ENCODE data around the gene KRT86.
"Not testable (repeated sequence)": the region's sequence is repeated elsewhere in the genome, so short reads cannot be mapped to it uniquely, and the experiment has no call there.

KRT86 gene

GRCh38 chr12:52338241-52338960 lies 64.0 kb downstream of the KRT86 start:
- no peaks in the 10 kb centered on the region for H3K36me3 Mint-ChIP-seq (ENCODE audit: low read depth)
- H3K27me3 Mint-ChIP-seq (ENCODE audit: low read depth), result peaks cover 18% of the 10 kb centered on the region
- peaks cover 7% of the 10 kb centered on the region for H3K4me1 Mint-ChIP-seq
- peaks cover 8% of the 10 kb centered on the region for H3K9me3 Mint-ChIP-seq
- no peak for TF ChIP-seq CTCF (IDR thresholded peaks at IDR 0.05; ENCODE audit: unreplicated experiment in 3 of 3)
- no peak overlapping the region for H3K27ac Mint-ChIP-seq
- H3K4me3 Mint-ChIP-seq, result no peak overlapping the region

GRCh38 chr12:52341066-52341580 lies 66.7 kb downstream of the KRT86 start:
- Mint-ChIP-seq H3K9me3 (peaks cover 8% of the 10 kb centered on the region), H3K36me3 (ENCODE audit: low read depth) (no peaks in the 10 kb centered on the region), H3K27me3 (ENCODE audit: low read depth) (peaks cover 22% of the 10 kb centered on the region), H3K27ac (no peak overlapping the region), H3K4me1 (no peaks in the 10 kb centered on the region), H3K4me3 (no peak overlapping the region)
- TF ChIP-seq CTCF (IDR thresholded peaks at IDR 0.05; ENCODE audit: unreplicated experiment in 3 of 3), result no peak

GRCh38 chr12:52342781-52343490 lies 68.5 kb downstream of the KRT86 start:
- H3K27me3 Mint-ChIP-seq (ENCODE audit: low read depth), result peaks cover 22% of the 10 kb centered on the region
- H3K36me3 Mint-ChIP-seq (ENCODE audit: low read depth), result no peaks in the 10 kb centered on the region
- peaks cover 16% of the 10 kb centered on the region for H3K4me1 Mint-ChIP-seq
- H3K4me3 Mint-ChIP-seq, result no peak overlapping the region
- H3K27ac Mint-ChIP-seq, result no peak overlapping the region
- no peak for TF ChIP-seq CTCF (IDR thresholded peaks at IDR 0.05; ENCODE audit: unreplicated experiment in 3 of 3)
- H3K9me3 Mint-ChIP-seq, result peaks cover 3% of the 10 kb centered on the region

- Mint-ChIP-seq H3K27ac (no peak overlapping the region), H3K9me3 (peaks cover 3% of the 10 kb centered on the region), H3K4me3 (no peak overlapping the region), H3K27me3 (ENCODE audit: low read depth) (peaks cover 22% of the 10 kb centered on the region), H3K4me1 (peaks cover 22% of the 10 kb centered on the region), H3K36me3 (ENCODE audit: low read depth) (no peaks in the 10 kb centered on the region)
- no peak for TF ChIP-seq CTCF (IDR thresholded peaks at IDR 0.05; ENCODE audit: unreplicated experiment in 3 of 3)
Observed at GRCh38 chr12:52343550-52343949, 69.1 kb downstream of the KRT86 start.

GRCh38 chr12:52344111-52344510 lies 69.7 kb downstream of the KRT86 start:
- no peak for TF ChIP-seq CTCF (IDR thresholded peaks at IDR 0.05; ENCODE audit: unreplicated experiment in 3 of 3)
- Mint-ChIP-seq H3K4me1 (peaks cover 28% of the 10 kb centered on the region), H3K27ac (no peak overlapping the region), H3K36me3 (ENCODE audit: low read depth) (no peaks in the 10 kb centered on the region), H3K27me3 (ENCODE audit: low read depth) (peaks cover 22% of the 10 kb centered on the region), H3K4me3 (no peak overlapping the region), H3K9me3 (peaks cover 3% of the 10 kb centered on the region)

GRCh38 chr12:52345041-52345440 lies 70.6 kb downstream of the KRT86 start:
- H3K36me3 Mint-ChIP-seq (ENCODE audit: low read depth); H3K4me3 Mint-ChIP-seq; H3K27ac Mint-ChIP-seq; H3K9me3 Mint-ChIP-seq: not testable (repeated sequence)
- Mint-ChIP-seq H3K27me3 (ENCODE audit: low read depth) (peaks cover 18% of the 10 kb centered on the region), H3K4me1 (peaks cover 32% of the 10 kb centered on the region)
